ENCODE measurements around the gene PRR16. TPM values are rescaled to one million over a fixed set of nuclear protein-coding genes. Genes with fewer than 3 reads are reported as not detected.

Gene PRR16
- polyA plus RNA-seq (2012; ENCODE audit: insufficient read length, low read depth): not detected

GRCh38 chr5:120463991-120464626 is at the start of gene PRR16:
PRR16 (plus strand) TSS chr5:120464300.
- no peak for TF ChIP-seq SIN3A (IDR thresholded peaks at IDR 0.05; ENCODE audit: borderline replicate concordance, insufficient read depth, low read length)

GRCh38 chr5:120415985-120416384 is 48.1 kb upstream of the PRR16 start:
- TF ChIP-seq REST (IDR thresholded peaks at IDR 0.05; ENCODE audit: insufficient read depth in 1 of 2, low read depth in 2 of 2, low read length in 2 of 2): no peak

GRCh38 chr5:120419127-120419526 is 45.0 kb upstream of the PRR16 start:
- TF ChIP-seq FOXP2 (optimal IDR thresholded peaks at IDR 0.05; ENCODE audit: borderline replicate concordance, extremely low read depth, extremely low read length, insufficient read depth) (no peak), REST (IDR thresholded peaks at IDR 0.05; ENCODE audit: insufficient read depth in 1 of 2, low read depth in 2 of 2, low read length in 2 of 2) (no peak), TAF1 (IDR thresholded peaks at IDR 0.05; ENCODE audit: borderline replicate concordance, insufficient read depth, low read length) (no peak), SIN3A (IDR thresholded peaks at IDR 0.05; ENCODE audit: borderline replicate concordance, insufficient read depth, low read length) (no peak), POLR2AphosphoS5 (IDR thresholded peaks at IDR 0.05; ENCODE audit: low read depth, low read length) (no peak)

GRCh38 chr5:120430572-120430971 is 33.5 kb upstream of the PRR16 start:
- no peak for TF ChIP-seq POLR2AphosphoS5 (IDR thresholded peaks at IDR 0.05; ENCODE audit: low read depth, low read length)
- no peak for TF ChIP-seq SIN3A (IDR thresholded peaks at IDR 0.05; ENCODE audit: borderline replicate concordance, insufficient read depth, low read length)
- TF ChIP-seq FOXP2 (optimal IDR thresholded peaks at IDR 0.05; ENCODE audit: borderline replicate concordance, extremely low read depth, extremely low read length, insufficient read depth): no peak
- TF ChIP-seq TAF1 (IDR thresholded peaks at IDR 0.05; ENCODE audit: borderline replicate concordance, insufficient read depth, low read length): no peak
- no peak for TF ChIP-seq REST (IDR thresholded peaks at IDR 0.05; ENCODE audit: insufficient read depth in 1 of 2, low read depth in 2 of 2, low read length in 2 of 2)

- no peak for TF ChIP-seq POLR2AphosphoS5 (IDR thresholded peaks at IDR 0.05; ENCODE audit: low read depth, low read length)
- TF ChIP-seq FOXP2 (optimal IDR thresholded peaks at IDR 0.05; ENCODE audit: borderline replicate concordance, extremely low read depth, extremely low read length, insufficient read depth): no peak
- no peak for TF ChIP-seq SIN3A (IDR thresholded peaks at IDR 0.05; ENCODE audit: borderline replicate concordance, insufficient read depth, low read length)
Measured at GRCh38 chr5:120432861-120433260, 31.2 kb upstream of the PRR16 start.

GRCh38 chr5:120435129-120435528 is 29.0 kb upstream of the PRR16 start:
- no peak for TF ChIP-seq FOXP2 (optimal IDR thresholded peaks at IDR 0.05; ENCODE audit: borderline replicate concordance, extremely low read depth, extremely low read length, insufficient read depth)
- TF ChIP-seq SIN3A (IDR thresholded peaks at IDR 0.05; ENCODE audit: borderline replicate concordance, insufficient read depth, low read length): no peak
- no peak for TF ChIP-seq POLR2AphosphoS5 (IDR thresholded peaks at IDR 0.05; ENCODE audit: low read depth, low read length)
- no peak for TF ChIP-seq TAF1 (IDR thresholded peaks at IDR 0.05; ENCODE audit: borderline replicate concordance, insufficient read depth, low read length)
- TF ChIP-seq REST (IDR thresholded peaks at IDR 0.05; ENCODE audit: insufficient read depth in 1 of 2, low read depth in 2 of 2, low read length in 2 of 2): no peak
